SU-DHL-6 (cell line): Measurements from ENCODE around the gene MSH3.

Experiments
- EZH2phosphoT487 ChIP-seq: fragments of 200-600 bp; sonication (generic), shearing (Covaris generic); conservative IDR thresholded peaks from 2 replicates; pipeline ENCODE4 v1.6.1; 2018; ENCODE audit warnings: mild to moderate bottlenecking, antibody characterized with exemption, low read length, moderate library complexity, mixed read lengths
- TF ChIP-seq, protein P1 (sequence below): fragments of 200-600 bp; sonication (generic); IDR thresholded peaks from one replicate; pipeline ENCODE4 v1.5.1; 2017; ENCODE audit warnings: antibody characterized with exemption, mild to moderate bottlenecking, low read length, moderate library complexity; ENCODE audit not compliant: insufficient read depth, poor library complexity, severe bottlenecking

- TF ChIP-seq, protein P1, sequence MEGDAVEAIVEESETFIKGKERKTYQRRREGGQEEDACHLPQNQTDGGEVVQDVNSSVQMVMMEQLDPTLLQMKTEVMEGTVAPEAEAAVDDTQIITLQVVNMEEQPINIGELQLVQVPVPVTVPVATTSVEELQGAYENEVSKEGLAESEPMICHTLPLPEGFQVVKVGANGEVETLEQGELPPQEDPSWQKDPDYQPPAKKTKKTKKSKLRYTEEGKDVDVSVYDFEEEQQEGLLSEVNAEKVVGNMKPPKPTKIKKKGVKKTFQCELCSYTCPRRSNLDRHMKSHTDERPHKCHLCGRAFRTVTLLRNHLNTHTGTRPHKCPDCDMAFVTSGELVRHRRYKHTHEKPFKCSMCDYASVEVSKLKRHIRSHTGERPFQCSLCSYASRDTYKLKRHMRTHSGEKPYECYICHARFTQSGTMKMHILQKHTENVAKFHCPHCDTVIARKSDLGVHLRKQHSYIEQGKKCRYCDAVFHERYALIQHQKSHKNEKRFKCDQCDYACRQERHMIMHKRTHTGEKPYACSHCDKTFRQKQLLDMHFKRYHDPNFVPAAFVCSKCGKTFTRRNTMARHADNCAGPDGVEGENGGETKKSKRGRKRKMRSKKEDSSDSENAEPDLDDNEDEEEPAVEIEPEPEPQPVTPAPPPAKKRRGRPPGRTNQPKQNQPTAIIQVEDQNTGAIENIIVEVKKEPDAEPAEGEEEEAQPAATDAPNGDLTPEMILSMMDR, result no peak
- no peak for TF ChIP-seq EZH2phosphoT487
Observed at GRCh38 chr5:80631278-80632259, 22.9 kb upstream of the MSH3 start.
